Fibroblast of upper back skin (primary cell): ENCODE data around the gene RAB6B.

Source experiments
- DNase-seq: peaks from one replicate; pipeline ENCODE4 v3.0.0-alpha.2; 2013

The RAB6B gene

GRCh38 chr3:133880886-133881455 is 14.7 kb downstream of the RAB6B start:
- no peak for DNase-seq

GRCh38 chr3:133880287-133880686 is 15.4 kb downstream of the RAB6B start:
- DNase-seq = no peak

- no peak for DNase-seq
Observed at GRCh38 chr3:133878518-133878917, 17.2 kb downstream of the RAB6B start.

DNA sequence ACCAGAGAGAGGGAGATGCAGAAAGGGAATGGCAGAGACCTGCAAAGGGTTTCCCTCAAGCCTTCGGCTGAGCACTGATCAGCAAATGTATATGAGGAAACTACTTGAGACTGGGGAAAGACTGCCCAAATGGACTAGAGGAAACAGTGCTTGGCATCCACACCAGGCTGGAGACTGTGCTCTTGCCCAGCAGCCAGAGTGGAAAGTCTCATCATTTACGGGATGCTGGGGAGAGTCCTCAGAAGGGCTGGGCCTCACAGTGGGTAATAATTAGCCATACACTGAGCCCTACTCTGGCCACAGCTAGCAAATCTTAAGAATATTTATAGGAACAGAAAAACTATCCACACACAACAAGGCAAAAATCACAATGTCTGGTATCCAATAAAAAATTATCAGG is 18.5 kb downstream of the RAB6B start:
- no peak for DNase-seq

DNA sequence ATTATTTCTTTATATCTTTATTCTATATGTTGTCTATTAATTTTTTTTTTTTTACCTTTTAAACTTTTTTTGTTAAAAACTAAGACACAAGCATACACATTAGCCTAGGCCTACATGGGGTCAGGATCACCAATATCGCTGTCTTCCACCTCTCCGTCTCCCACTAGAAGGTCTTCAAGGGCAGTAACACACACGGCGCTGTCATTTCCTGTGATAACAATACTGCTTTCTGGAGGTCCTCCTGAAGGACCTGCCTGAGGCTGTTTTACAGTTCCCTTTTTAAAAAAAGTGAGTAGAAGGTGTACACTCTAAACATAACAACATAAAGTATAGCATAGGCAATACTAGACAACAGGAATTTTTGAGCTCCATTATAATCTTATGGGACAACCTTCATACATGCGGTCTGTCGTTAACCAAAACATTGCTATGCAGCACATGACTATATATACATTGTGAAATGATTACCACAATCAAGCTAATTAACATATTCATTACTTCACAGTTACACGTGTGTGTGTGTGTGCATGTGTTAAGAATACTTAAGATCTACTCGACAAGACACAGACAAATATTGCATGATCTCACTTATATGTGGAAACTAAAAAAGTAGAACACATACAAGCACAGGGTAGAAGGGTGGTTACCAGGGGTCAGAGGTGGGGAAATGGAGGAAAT is 20.8 kb downstream of the RAB6B start:
- DNase-seq = no peak

- DNase-seq = no peak
Observed at GRCh38 chr3:133874344-133874743, 21.3 kb downstream of the RAB6B start.

GRCh38 chr3:133872781-133873180 is 22.9 kb downstream of the RAB6B start:
- no peak for DNase-seq

- DNase-seq = no peak
Observed at GRCh38 chr3:133872161-133872560, 23.5 kb downstream of the RAB6B start.

DNA sequence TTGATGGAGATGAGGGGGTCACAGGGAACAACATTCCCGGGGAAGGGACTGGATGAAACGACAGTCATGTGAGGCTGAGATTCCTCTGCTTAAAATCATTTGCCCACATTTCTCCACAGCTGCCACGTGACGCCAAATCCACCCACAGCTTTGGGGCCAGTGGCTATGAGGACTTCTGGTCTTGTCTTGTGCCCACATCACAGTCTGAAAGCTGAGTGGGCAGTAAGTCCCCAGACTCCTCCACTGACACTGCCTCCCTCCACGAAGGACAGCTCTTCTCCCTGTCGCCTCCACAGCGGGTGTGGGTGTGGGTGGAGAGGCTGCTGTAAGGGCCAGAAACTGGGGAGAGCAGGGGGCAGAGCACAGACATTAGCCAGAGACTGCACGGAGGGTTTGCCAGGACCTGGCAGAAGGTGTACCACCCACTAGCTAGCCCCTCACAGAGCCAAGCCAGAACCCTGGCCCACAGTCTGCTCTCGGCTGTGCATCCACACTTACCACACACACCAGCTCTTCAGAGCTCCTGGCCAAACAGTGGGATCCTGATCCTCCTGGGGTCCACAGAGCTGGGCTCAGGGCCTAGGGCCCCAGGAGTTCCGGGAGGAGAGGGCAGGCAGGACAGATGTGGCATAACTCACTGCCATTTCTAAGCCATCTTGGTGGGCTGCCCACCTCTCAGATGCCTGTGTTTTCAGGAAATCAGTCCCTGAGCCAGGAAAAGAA is 24.2 kb downstream of the RAB6B start:
- no peak for DNase-seq

DNA sequence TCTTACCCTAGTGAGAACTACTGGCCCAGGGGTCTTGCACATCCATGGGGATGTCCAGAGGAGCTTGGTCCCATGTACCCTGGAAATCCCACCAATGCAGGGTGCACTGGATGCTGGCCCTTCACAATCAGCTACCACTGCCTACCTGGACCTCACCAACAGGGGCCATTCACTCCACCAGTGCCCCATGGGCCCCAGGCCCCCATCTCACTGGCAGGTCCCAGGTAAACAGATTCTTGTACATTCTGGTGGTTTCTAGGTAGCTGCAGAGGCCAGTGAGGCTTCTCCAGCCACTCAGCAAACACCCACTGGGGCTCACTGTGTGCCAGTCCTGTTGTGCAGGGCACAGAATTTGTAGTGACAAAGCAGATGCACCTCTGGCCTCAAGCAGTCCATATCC is 24.9 kb downstream of the RAB6B start:
- DNase-seq = no peak

- DNase-seq = no peak
Observed at GRCh38 chr3:133869586-133869985, 26.1 kb downstream of the RAB6B start.

- no peak for DNase-seq
Observed at GRCh38 chr3:133868758-133869475, 26.8 kb downstream of the RAB6B start.

GRCh38 chr3:133868186-133868585 is 27.5 kb downstream of the RAB6B start:
- no peak for DNase-seq

DNA sequence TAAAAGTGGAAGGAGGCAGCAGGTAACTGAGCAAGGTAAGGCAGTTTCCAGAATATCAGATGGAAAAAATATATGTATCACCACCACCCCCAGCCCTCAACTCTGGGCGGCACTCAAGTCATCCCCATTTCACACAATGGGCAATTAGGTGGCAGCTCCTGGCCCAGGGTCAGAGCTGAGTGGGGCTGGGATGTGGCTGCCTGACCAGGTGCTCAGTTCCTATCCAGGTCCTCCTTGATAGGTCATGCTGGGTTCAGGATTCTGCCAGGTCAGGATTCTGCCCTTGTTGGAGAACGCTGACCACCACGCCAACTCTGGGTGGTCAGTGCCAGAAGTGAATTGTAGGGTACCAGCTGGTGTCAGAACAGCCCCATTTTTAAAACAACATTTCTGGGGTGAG is 29.5 kb downstream of the RAB6B start:
- DNase-seq = no peak

- DNase-seq = no peak
Observed at GRCh38 chr3:133865136-133865855, 30.4 kb downstream of the RAB6B start.

DNA sequence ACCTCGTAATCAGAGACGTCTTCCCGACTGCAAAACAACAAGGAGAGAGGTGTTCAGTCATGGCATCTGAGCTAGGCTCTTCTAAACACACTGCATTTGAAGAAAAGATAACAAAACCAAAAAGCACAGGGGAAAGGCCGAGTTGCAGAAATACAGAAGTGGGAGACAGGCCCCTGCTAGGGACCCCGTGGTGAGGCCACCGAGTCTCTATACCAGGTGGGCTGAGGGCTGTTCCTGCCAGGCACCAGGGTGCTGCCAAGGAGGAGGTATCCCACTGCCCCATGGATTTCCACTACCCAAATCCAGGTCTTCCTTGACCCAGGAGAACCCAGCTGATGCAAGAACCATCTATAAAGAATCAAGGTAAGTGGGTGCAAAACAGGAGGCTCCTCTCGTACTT is 31.1 kb downstream of the RAB6B start:
- no peak for DNase-seq

GRCh38 chr3:133863911-133864310 is 31.8 kb downstream of the RAB6B start:
- no peak for DNase-seq

DNA sequence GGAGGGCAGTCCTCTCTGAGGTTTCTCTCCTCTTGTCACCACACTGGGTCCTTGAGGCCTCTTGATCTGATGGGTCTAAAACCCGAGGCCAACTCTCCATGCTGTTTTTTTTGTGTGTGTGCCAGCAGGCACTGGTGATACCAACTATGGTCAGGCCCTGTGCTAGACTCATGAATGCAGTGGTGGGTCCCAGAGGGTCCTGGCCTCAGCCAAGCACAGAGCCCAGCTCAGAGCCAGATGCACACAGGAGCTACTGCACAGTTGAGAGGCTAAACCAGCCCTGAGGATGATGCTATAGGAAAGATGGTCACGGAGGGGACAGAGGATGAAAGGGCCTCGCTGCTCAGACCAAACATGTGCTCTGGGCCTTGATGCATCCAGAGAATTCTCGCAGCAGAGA is 33.5 kb downstream of the RAB6B start:
- no peak for DNase-seq

GRCh38 chr3:133860519-133860918 is 35.2 kb downstream of the RAB6B start:
- DNase-seq = no peak

DNA sequence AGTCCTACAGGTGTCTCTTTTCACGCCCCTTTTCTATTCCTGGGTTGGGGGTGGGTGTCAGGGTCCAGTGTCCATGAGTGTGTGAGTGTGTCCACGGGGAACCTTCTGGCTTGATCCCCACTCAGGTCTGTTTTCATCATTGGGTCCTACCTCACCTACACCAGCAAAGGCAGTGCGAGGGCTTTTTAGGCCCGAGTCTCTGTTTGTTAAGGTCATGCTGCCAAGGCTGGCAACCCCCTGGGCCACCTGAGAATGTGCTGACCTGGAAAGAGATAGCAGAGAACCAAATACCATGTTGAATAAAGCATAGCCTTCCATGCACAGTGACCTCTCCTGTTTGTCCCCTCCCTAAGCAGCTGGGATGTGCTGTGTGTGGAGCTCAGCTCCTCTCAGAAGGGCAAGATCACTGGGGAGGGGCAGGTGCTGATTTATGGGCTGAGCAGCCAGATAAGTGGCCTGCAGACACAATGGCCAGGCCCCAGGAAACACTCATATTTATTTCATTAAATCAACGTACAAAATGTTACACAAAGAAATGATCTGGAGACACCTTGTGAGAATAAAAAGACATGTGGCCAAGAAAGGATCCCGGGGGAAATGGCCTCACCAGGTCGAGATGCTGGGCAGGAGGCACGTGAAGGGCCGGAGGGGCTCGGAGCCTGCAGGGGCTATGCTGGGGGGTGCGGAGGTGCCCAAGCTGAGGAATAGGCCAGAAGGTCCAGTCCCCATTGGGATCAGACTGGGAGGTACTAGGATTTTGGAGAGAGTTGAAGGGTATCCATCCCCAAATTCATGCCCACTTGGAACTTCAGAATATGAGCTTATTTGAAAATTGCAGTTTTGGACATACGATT is 36.1 kb downstream of the RAB6B start:
- no peak for DNase-seq

DNA sequence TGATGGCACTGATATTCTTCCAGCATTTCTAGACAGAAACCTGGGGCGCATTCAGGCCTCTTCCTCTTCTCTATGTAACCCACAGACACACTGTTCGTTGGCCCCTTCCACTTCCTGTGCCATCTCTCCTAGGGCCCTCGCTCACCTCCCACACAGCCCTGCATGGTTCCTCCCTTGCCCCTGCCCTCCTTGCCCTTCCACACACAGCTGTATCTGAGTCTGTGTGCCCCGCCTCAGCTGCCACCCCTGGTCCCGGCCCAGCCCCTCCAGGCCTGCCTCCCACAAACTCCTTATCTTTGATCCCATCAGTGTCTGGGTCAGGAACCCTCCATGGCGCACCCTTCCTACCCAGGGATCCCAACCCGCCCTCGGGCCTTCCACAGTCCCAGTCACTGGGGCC is 37.9 kb downstream of the RAB6B start:
- no peak for DNase-seq

DNA sequence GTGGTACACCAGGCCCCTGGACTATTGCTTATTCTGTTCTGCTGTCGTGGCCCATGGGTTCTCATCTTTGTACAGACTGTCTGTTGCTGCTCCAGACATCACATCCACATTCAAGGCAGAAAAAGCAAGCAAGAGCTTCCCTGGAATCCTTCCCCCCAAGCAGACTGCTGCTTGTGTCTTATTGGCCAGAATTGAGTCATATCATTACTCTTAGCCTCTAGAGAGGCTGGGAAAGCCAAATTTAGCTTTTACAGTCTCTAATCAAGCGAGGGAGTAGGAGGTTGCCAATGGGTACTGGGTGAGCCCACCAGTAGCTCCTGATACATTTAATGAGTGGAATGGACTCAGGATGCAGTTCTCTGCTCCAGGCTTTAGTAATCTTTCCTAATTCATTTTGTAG is 39.4 kb downstream of the RAB6B start:
- peak; percentile 43 for DNase-seq
